ENCODE results near the gene FUBP1. TPM values are rescaled to one million over a fixed set of nuclear protein-coding genes. Genes with fewer than 3 reads are reported as not detected.

Gene FUBP1
- total RNA-seq, 1 donor from 2014 or later, result 88.8 TPM

- no peaks in the 10 kb centered on the region for H3K9me3 ChIP-seq
- intact Hi-C loops (cut with DNase I), result no loop called here
- ATAC-seq, result no peak
- no peak for DNase-seq
- TF ChIP-seq CTCF (IDR thresholded peaks at IDR 0.05), result no peak
- H3K27me3 ChIP-seq, result no peaks in the 10 kb centered on the region
- no peaks in the 10 kb centered on the region for H3K4me1 ChIP-seq
- H3K4me3 ChIP-seq, result no peak overlapping the region
- no peaks in the 10 kb centered on the region for H3K36me3 ChIP-seq
- no peak overlapping the region for H3K27ac ChIP-seq
Measured at GRCh38 chr1:77905603-77906002, 73.3 kb downstream of the FUBP1 start.

- TF ChIP-seq CTCF (IDR thresholded peaks at IDR 0.05), result peak; percentile 65
- DNase-seq, result no peak
- Histone ChIP-seq H3K36me3 (no peaks in the 10 kb centered on the region), H3K27me3 (no peaks in the 10 kb centered on the region), H3K4me1 (no peaks in the 10 kb centered on the region), H3K4me3 (no peak overlapping the region), H3K27ac (no peak overlapping the region), H3K9me3 (no peaks in the 10 kb centered on the region)
- peak; percentile 79 for ATAC-seq
- intact Hi-C loops (cut with DNase I), result no loop called here
Measured at GRCh38 chr1:77900687-77901293, 78.1 kb downstream of the FUBP1 start.

GRCh38 chr1:77899647-77900320, 79.1 kb downstream of the FUBP1 start:
- TF ChIP-seq CTCF (IDR thresholded peaks at IDR 0.05), result no peak
- ATAC-seq (no peak), DNase-seq (no peak)
- Histone ChIP-seq H3K9me3 (no peaks in the 10 kb centered on the region), H3K36me3 (no peaks in the 10 kb centered on the region), H3K4me1 (no peaks in the 10 kb centered on the region), H3K27ac (no peak overlapping the region), H3K27me3 (no peaks in the 10 kb centered on the region), H3K4me3 (no peak overlapping the region)
- intact Hi-C loops (cut with DNase I), result no loop called here

Other genes starting within 250 kb of the FUBP1 start
- gene USP33, start 219.2 kb downstream of the FUBP1 start, total RNA-seq, result 63.6 TPM
- 17.3 TPM for gene MIGA1, start 199.4 kb downstream of the FUBP1 start, total RNA-seq
- 26.4 TPM for gene NEXN, start 90.4 kb downstream of the FUBP1 start, total RNA-seq
- gene DNAJB4, start 25.9 kb upstream of the FUBP1 start, total RNA-seq, result 35.8 TPM
- 4.1 TPM for gene GIPC2, start 66.9 kb upstream of the FUBP1 start, total RNA-seq

Measured in upper lobe of right lung (tissue), 1 donor.